Bronchial smooth muscle cell (primary cell): ENCODE results near the gene RAB4A. TPM values are rescaled to one million over a fixed set of nuclear protein-coding genes. Genes with fewer than 3 reads are reported as not detected.

Source experiments
- total RNA-seq: library from RNA; depleted of rRNA; stranded (reverse); fragments of >200 nt; gene quantifications from 2 replicates; pipeline ENCODE4 v1.2.1, GENCODE V29; 2014

RAB4A gene
- total RNA-seq: 27.4 and 27.9 TPM in 2 replicates

GRCh38 chr1:229270547-229271447 is at the start of gene RAB4A:
Gene RAB4A, plus strand, starts transcription at chr1:229271111. Its CDS starts 229 bp downstream, at chr1:229271340.

GRCh38 chr1:229342656-229343569 is 72.0 kb downstream of the RAB4A start, which contains the start of gene CCSAP:
Gene CCSAP, minus strand, starts transcription at chr1:229343047. Its CDS starts 582 bp downstream, at chr1:229342465.

Other genes with a start within 250 kb of the RAB4A start
- 2.1 and 3.3 TPM in 2 replicates for gene CCSAP, start 71.9 kb downstream of the RAB4A start, total RNA-seq
- gene ACTA1, start 163.0 kb downstream of the RAB4A start, total RNA-seq: not detected in 2 replicates
- gene NUP133, start 237.2 kb downstream of the RAB4A start, total RNA-seq: 22.0 and 27.3 TPM in 2 replicates